Spleen (tissue), 11 donors: ENCODE results near the gene TNK2. TPM values are rescaled to one million over a fixed set of nuclear protein-coding genes. Genes with fewer than 3 reads are reported as not detected.

Experiments used
- DNase-seq: peaks from one replicate; pipeline ENCODE4 v3.0.0-alpha.2; 2020
- H3K27ac ChIP-seq, 8 donors: fragments of 200-600 bp; sonication (generic) in 7 of 8; 1 replicate in 4 of 8; 2 replicates in 4 of 8; pipeline versions ENCODE4 v1.5.0 to v1.8.0; 2016 to 2021; ENCODE audit warnings: inconsistent platforms in 4 of 8, mild to moderate bottlenecking in 4 of 8, moderate library complexity in 1 of 8
- H3K27me3 ChIP-seq, 7 donors: fragments of 200-600 bp; sonication (generic) in 6 of 7; replicated peaks in 1 of 7; 1 replicate in 4 of 7; 2 replicates in 3 of 7; pipeline versions ENCODE4 v1.5.0 to v1.8.0; 2016 to 2021; ENCODE audit warnings: inconsistent platforms in 3 of 7, mild to moderate bottlenecking in 1 of 7
- H3K36me3 ChIP-seq, 6 donors: fragments of 200-600 bp; sonication (generic) in 5 of 6; 1 replicate in 4 of 6; 2 replicates in 2 of 6; pipeline versions ENCODE4 v1.5.0 to v1.8.0; 2016 to 2021; ENCODE audit warnings: inconsistent platforms in 2 of 6
- H3K4me1 ChIP-seq, 6 donors: fragments of 200-600 bp; sonication (generic) in 5 of 6; 1 replicate in 3 of 6; 2 replicates in 3 of 6; pipeline versions ENCODE4 v1.5.0 to v1.8.0; 2016 to 2021; ENCODE audit warnings: inconsistent platforms in 3 of 6
- H3K4me3 ChIP-seq, 8 donors: fragments of 200-600 bp; sonication (generic) in 7 of 8; 1 replicate in 4 of 8; 2 replicates in 4 of 8; pipeline versions ENCODE4 v1.5.0 to v1.8.0; 2016 to 2021; ENCODE audit warnings: inconsistent platforms in 4 of 8, mild to moderate bottlenecking in 4 of 8, moderate library complexity in 2 of 8
- H3K9me3 ChIP-seq, 8 donors: fragments of 200-600 bp; sonication (generic) in 7 of 8; 1 replicate in 4 of 8; 2 replicates in 4 of 8; pipeline versions ENCODE4 v1.5.0 to v1.8.0; 2016 to 2021; ENCODE audit warnings: inconsistent platforms in 4 of 8
- CTCF ChIP-seq, 11 experiments: fragments of 200-600 bp in 7 of 11; fragments of 450-650 bp in 4 of 11; sonication (generic) in 4 of 11; IDR thresholded peaks in 8 of 11; conservative IDR thresholded peaks in 3 of 11; 1 replicate in 7 of 11; 2 replicates in 4 of 11; pipeline versions ENCODE4 v1.4.0 to v1.8.0; 2016 to 2021; ENCODE audit warnings: antibody characterized with exemption in 11 of 11, inconsistent platforms in 4 of 11, mild to moderate bottlenecking in 1 of 11
- POLR2A ChIP-seq, 3 donors: fragments of 450-650 bp; IDR thresholded peaks; one replicate each; pipeline ENCODE4 v1.5.1; 2017; ENCODE audit warnings: antibody characterized with exemption in 3 of 3, mild to moderate bottlenecking in 1 of 3
- POLR2AphosphoS5 ChIP-seq, 3 donors: sonication (generic); formaldehyde crosslinking; IDR thresholded peaks; one replicate each; pipeline ENCODE4 v1.5.1; 2017; ENCODE audit warnings: antibody characterized with exemption in 3 of 3
- WGBS, 5 donors: extraction: QIAGEN DNeasy Blood & Tissue Kit in 3 of 5; methylation state at CpG; one replicate each; pipeline versions ENCODE4 v1.1.5 to v1.1.7; 2013 to 2018; 5-methylcytosine and 5-hydroxymethylcytosine counted together
- intact Hi-C: fragments of 100-400 bp; cut with DNase I; formaldehyde crosslinking; loops from one replicate; pipeline ENCODE4 v1.15.0; 2023; ENCODE audit warnings: low total_unique reads
- polyA plus RNA-seq, 3 donors: library from polyadenylated mRNA; stranded (reverse); fragments of 200-250 nt; gene quantifications; one replicate each; pipeline ENCODE4 v1.2.1, GENCODE V29; 2013
- total RNA-seq, 7 donors: library from RNA; depleted of rRNA in 3 of 7; stranded (reverse); fragments of >200 nt in 3 of 7; fragmentation: NEBNext Ultra II Directional in 4 of 7; extraction: Animal tissue kit (Norgen Biotek cat#: 25700) in 4 of 7; gene quantifications; one replicate each; pipeline versions ENCODE4 v1.1.0 to v1.2.1, GENCODE V29; 2016 to 2021
- donor health status: healthy with polysubstance abuse.
- donor health status: DM: no; HTN: no; CAD: no; lungs with moderate emphysema.
- donor health status: DM: no; HTN: no; CAD: no.
- donor health status: Bipolar disorder and iron deficiency.
- donor health status: healthy.
- donor health status: DM: no; HTN: no; CAD: no.
- donor health status: DM: yes; HTN: yes; CAD: no.

TNK2 gene
- total and polyA plus RNA-seq, 10 donors = 30.6 to 104 (median 76.2) TPM

- intact Hi-C loops = no loop called here
- Histone ChIP-seq H3K4me1 (no peaks in the 10 kb centered on the region), H3K4me3 (no peak overlapping the region), H3K27me3 (peaks cover 0 to 57% (median 0%) of the 10 kb centered on the region in 7 donors), H3K36me3 (no peaks in the 10 kb centered on the region), H3K27ac (no peak overlapping the region), H3K9me3 (no peaks in the 10 kb centered on the region)
- no peak for DNase-seq
- TF ChIP-seq POLR2AphosphoS5 (IDR thresholded peaks at IDR 0.05) = no peak
- no peak for TF ChIP-seq CTCF (IDR thresholded peaks at IDR 0.05 in 8 of 11, conservative IDR thresholded peaks at IDR 0.05 in 3 of 11)
- no peak for TF ChIP-seq POLR2A (IDR thresholded peaks at IDR 0.05)
- 42 to 78% (median 50%) methylated on average over 9 to 10 of the region's 10 CpGs for WGBS, 5 donors
Measured at GRCh38 chr3:195823280-195823679, 85.1 kb downstream of the TNK2 start.

DNA sequence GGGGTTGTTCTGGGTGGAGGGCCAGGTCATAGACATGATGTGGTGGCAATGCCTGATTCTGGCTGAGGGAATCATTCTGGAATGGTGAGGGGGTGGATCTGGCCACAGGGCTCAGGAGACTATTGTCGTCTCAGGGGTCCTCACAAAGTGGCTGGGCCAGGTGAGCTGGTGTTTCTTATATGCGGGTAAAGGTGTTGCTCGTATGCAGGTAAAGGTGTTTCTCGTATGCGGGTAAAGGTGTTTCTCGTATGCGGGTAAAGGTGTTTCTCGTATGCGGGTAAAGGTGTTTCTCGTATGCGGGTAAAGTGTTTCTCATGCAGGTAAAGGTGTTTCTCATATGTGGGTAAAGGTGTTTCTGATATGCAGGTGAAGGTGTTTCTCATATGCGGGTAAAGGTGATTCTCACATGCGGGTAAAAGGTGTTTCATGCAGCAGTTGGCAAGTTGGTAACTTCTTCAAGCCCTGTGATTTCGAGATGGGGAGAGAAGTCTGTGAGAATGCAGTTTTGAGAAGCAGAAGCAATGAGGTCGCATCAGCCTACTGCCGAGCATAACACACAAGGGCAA lies 86.1 kb downstream of the TNK2 start:
- no peak for DNase-seq
- no peak overlapping the region for H3K27ac ChIP-seq
- no peaks in the 10 kb centered on the region for H3K9me3 ChIP-seq
- peaks cover 0 to 63% (median 0%) of the 10 kb centered on the region in 7 donors for H3K27me3 ChIP-seq
- TF ChIP-seq CTCF (IDR thresholded peaks at IDR 0.05 in 8 of 11, conservative IDR thresholded peaks at IDR 0.05 in 3 of 11) (no peak), POLR2AphosphoS5 (IDR thresholded peaks at IDR 0.05) (no peak), POLR2A (IDR thresholded peaks at IDR 0.05) (no peak)
- 82 to 90% (median 87%) methylated on average over 16 of the region's 16 CpGs for WGBS, 5 donors
- intact Hi-C loops = no loop called here
- H3K4me1 ChIP-seq = no peaks in the 10 kb centered on the region
- H3K36me3 ChIP-seq = no peaks in the 10 kb centered on the region
- no peak overlapping the region for H3K4me3 ChIP-seq

GRCh38 chr3:195821403-195822130 lies 86.8 kb downstream of the TNK2 start:
- 82 to 87% (median 84%) methylated on average over 21 of the region's 21 CpGs for WGBS, 5 donors
- DNase-seq = no peak
- Histone ChIP-seq H3K27me3 (peaks cover 0 to 63% (median 0%) of the 10 kb centered on the region in 7 donors), H3K4me3 (no peak overlapping the region), H3K4me1 (no peaks in the 10 kb centered on the region), H3K27ac (no peak overlapping the region), H3K36me3 (no peaks in the 10 kb centered on the region), H3K9me3 (no peaks in the 10 kb centered on the region)
- TF ChIP-seq POLR2AphosphoS5 (IDR thresholded peaks at IDR 0.05) = no peak
- no peak for TF ChIP-seq CTCF (IDR thresholded peaks at IDR 0.05 in 8 of 11, conservative IDR thresholded peaks at IDR 0.05 in 3 of 11)
- TF ChIP-seq POLR2A (IDR thresholded peaks at IDR 0.05) = no peak
- intact Hi-C loops = no loop called here

DNA sequence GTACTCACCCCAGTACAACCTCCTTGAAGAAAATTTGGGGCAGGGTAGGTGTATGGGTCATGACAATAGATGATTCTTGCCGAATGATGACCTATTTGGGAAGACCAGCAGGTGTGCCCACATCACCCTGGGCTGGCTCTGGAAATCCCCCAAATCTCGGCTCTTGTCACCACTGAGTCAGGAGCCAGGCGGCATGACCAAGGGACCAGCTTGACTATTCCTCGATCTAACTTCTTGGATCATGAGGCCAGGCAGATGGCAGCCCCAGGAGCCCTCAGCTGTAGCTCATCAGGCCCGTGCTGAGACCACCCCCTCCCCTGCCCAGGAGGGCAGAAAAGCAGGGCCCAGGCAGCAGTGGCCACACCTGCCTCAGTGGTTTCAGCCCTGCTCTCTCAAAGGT lies 87.5 kb downstream of the TNK2 start:
- WGBS, 5 donors = 64 to 85% (median 79%) methylated on average over 3 to 5 of the region's 5 CpGs
- intact Hi-C loops = no loop called here
- Histone ChIP-seq H3K27me3 (peaks cover 0 to 57% (median 0%) of the 10 kb centered on the region in 7 donors), H3K4me1 (no peaks in the 10 kb centered on the region), H3K36me3 (no peaks in the 10 kb centered on the region), H3K27ac (no peak overlapping the region), H3K4me3 (no peak overlapping the region), H3K9me3 (no peaks in the 10 kb centered on the region)
- TF ChIP-seq CTCF (IDR thresholded peaks at IDR 0.05 in 8 of 11, conservative IDR thresholded peaks at IDR 0.05 in 3 of 11) = no peak
- no peak for TF ChIP-seq POLR2A (IDR thresholded peaks at IDR 0.05)
- TF ChIP-seq POLR2AphosphoS5 (IDR thresholded peaks at IDR 0.05) = no peak
- DNase-seq = no peak
